ENCODE data around the gene ELAVL4. TPM values are rescaled to one million over a fixed set of nuclear protein-coding genes. Genes with fewer than 3 reads are reported as not detected.

Gene ELAVL4
- total RNA-seq, 1 donor from 2014 or later = not detected

DNA sequence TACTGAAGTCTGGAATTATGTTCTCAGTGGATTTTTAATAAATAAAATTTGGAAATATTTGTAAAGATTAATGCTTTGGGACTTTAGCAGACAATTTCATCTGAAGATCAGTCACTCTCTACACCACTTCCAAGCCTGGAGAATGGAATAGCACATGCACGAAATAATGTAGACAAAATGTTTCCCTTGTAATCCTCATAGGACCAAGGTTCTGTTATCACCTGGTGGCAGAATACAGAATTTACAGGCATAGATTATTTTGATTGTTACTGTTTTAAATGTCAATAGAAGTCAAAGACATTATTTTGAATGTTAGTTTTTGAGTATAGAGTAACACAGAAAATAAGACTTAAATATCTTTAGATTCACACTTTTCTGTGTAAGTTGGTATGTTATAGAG, 9.1 kb upstream of the ELAVL4 start:
- Histone ChIP-seq H3K27ac (ENCODE audit: low read depth, low read length) (no peak overlapping the region), H4K20me1 (ENCODE audit: insufficient read depth, low read length) (no peaks in the 10 kb centered on the region), H2AFZ (ENCODE audit: low read depth, low read length) (no peak overlapping the region), H3K79me2 (ENCODE audit: insufficient read depth, low read length) (no peaks in the 10 kb centered on the region), H3K4me3 (ENCODE audit: insufficient read depth, low read depth, low read length) (no peak overlapping the region), H3K36me3 (ENCODE audit: insufficient read depth, low read length) (no peaks in the 10 kb centered on the region), H3K4me2 (ENCODE audit: low read length) (no peak overlapping the region), H3K9me3 (ENCODE audit: insufficient read depth, low read depth, low read length) (no peaks in the 10 kb centered on the region), H3K27me3 (ENCODE audit: insufficient read depth, low read length) (no peaks in the 10 kb centered on the region), H3K9ac (ENCODE audit: low read length) (no peak overlapping the region), H3K4me1 (ENCODE audit: insufficient read depth, low read length) (no peaks in the 10 kb centered on the region)
- H3K27ac Mint-ChIP-seq (ENCODE audit: unreplicated experiment) = no peak overlapping the region
- no peak overlapping the region for H3K4me3 Mint-ChIP-seq (ENCODE audit: unreplicated experiment)
- no peaks in the 10 kb centered on the region for H3K9me3 Mint-ChIP-seq (ENCODE audit: unreplicated experiment)
- TF ChIP-seq EZH2 (IDR thresholded peaks at IDR 0.05; ENCODE audit: insufficient read depth, low read length) = no peak
- TF ChIP-seq, protein P1, sequence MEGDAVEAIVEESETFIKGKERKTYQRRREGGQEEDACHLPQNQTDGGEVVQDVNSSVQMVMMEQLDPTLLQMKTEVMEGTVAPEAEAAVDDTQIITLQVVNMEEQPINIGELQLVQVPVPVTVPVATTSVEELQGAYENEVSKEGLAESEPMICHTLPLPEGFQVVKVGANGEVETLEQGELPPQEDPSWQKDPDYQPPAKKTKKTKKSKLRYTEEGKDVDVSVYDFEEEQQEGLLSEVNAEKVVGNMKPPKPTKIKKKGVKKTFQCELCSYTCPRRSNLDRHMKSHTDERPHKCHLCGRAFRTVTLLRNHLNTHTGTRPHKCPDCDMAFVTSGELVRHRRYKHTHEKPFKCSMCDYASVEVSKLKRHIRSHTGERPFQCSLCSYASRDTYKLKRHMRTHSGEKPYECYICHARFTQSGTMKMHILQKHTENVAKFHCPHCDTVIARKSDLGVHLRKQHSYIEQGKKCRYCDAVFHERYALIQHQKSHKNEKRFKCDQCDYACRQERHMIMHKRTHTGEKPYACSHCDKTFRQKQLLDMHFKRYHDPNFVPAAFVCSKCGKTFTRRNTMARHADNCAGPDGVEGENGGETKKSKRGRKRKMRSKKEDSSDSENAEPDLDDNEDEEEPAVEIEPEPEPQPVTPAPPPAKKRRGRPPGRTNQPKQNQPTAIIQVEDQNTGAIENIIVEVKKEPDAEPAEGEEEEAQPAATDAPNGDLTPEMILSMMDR (IDR thresholded peaks at IDR 0.05; ENCODE audit: insufficient read depth, low read depth, low read length) = no peak
- no peaks in the 10 kb centered on the region for H3K27me3 Mint-ChIP-seq (ENCODE audit: low read depth, unreplicated experiment)
- H3K36me3 Mint-ChIP-seq (ENCODE audit: low read depth, unreplicated experiment) = no peaks in the 10 kb centered on the region
- DNase-seq (ENCODE audit: low read depth) = no peak
- no peaks in the 10 kb centered on the region for H3K4me1 Mint-ChIP-seq (ENCODE audit: low read depth, unreplicated experiment)
- no peak for FAIRE-seq

DNA sequence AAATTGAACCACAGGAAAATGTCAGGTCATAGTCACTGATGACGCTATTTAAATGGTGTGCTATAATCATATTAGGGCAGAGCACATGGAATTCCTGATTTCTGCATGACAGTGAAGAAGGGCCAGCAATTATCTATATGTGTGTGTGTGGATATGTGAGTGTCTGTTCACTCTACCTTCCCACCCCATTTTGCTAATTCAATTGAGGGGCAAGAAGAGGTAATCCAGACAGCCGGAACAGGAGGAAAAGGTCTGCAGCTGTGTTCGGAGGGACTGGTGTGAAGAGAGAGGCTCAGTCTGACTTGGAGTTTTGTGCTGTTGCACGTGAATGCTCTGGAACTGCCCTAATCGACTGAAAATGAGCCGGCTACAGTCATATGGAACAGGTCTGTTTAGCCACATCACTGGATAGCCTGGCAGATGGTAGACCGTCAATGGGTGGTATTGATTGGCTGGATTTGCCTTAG, 5.1 kb upstream of the ELAVL4 start:
- no peaks in the 10 kb centered on the region for H3K4me1 Mint-ChIP-seq (ENCODE audit: low read depth, unreplicated experiment)
- no peak overlapping the region for H3K27ac Mint-ChIP-seq (ENCODE audit: unreplicated experiment)
- Histone ChIP-seq H3K27me3 (ENCODE audit: insufficient read depth, low read length) (no peaks in the 10 kb centered on the region), H3K27ac (ENCODE audit: low read depth, low read length) (no peak overlapping the region), H3K79me2 (ENCODE audit: insufficient read depth, low read length) (no peaks in the 10 kb centered on the region), H3K4me3 (ENCODE audit: insufficient read depth, low read depth, low read length) (no peak overlapping the region), H4K20me1 (ENCODE audit: insufficient read depth, low read length) (no peaks in the 10 kb centered on the region), H3K9me3 (ENCODE audit: insufficient read depth, low read depth, low read length) (no peaks in the 10 kb centered on the region), H3K36me3 (ENCODE audit: insufficient read depth, low read length) (no peaks in the 10 kb centered on the region), H3K4me1 (ENCODE audit: insufficient read depth, low read length) (no peaks in the 10 kb centered on the region), H3K4me2 (ENCODE audit: low read length) (no peak overlapping the region), H2AFZ (ENCODE audit: low read depth, low read length) (no peak overlapping the region), H3K9ac (ENCODE audit: low read length) (no peak overlapping the region)
- H3K27me3 Mint-ChIP-seq (ENCODE audit: low read depth, unreplicated experiment) = no peaks in the 10 kb centered on the region
- H3K9me3 Mint-ChIP-seq (ENCODE audit: unreplicated experiment) = no peaks in the 10 kb centered on the region
- TF ChIP-seq EZH2 (IDR thresholded peaks at IDR 0.05; ENCODE audit: insufficient read depth, low read length) = no peak
- TF ChIP-seq, protein P1 (IDR thresholded peaks at IDR 0.05; ENCODE audit: insufficient read depth, low read depth, low read length) = no peak
- H3K4me3 Mint-ChIP-seq (ENCODE audit: unreplicated experiment) = no peak overlapping the region
- DNase-seq (ENCODE audit: low read depth) (no peak), FAIRE-seq (no peak)
- H3K36me3 Mint-ChIP-seq (ENCODE audit: low read depth, unreplicated experiment) = no peaks in the 10 kb centered on the region

DNA sequence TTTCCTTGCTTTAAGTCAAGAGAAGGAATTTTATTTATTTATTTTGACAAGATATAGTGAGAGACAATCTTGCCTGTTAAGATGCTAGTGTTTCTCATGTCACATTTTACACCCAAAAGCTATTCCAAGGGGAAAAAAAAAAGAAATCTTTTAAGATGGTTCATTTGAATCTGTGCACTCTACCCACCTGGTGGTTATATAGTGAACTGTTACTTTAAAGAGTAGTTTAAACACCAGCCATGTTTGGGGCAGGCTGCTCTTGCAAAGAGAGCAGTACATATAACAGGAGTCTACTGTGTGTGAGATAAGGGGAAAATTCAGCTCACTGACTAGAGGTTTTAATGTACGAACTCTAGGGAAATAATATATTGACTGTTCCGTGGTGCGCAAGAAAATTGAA, 3.3 kb upstream of the ELAVL4 start:
- TF ChIP-seq, protein P1 (IDR thresholded peaks at IDR 0.05; ENCODE audit: insufficient read depth, low read depth, low read length) = peak; percentile 2
- no peak for TF ChIP-seq EZH2 (IDR thresholded peaks at IDR 0.05; ENCODE audit: insufficient read depth, low read length)

More for the DNA sequence above, 3.3 kb upstream of the ELAVL4 start:
- Histone ChIP-seq H3K4me1 (ENCODE audit: insufficient read depth, low read length) (no peaks in the 10 kb centered on the region), H3K9me3 (ENCODE audit: insufficient read depth, low read depth, low read length) (no peaks in the 10 kb centered on the region), H4K20me1 (ENCODE audit: insufficient read depth, low read length) (no peaks in the 10 kb centered on the region), H3K4me3 (ENCODE audit: insufficient read depth, low read depth, low read length) (no peak overlapping the region), H3K27ac (ENCODE audit: low read depth, low read length) (no peak overlapping the region), H3K27me3 (ENCODE audit: insufficient read depth, low read length) (peaks cover 3% of the 10 kb centered on the region), H3K4me2 (ENCODE audit: low read length) (no peak overlapping the region), H3K36me3 (ENCODE audit: insufficient read depth, low read length) (no peaks in the 10 kb centered on the region), H3K79me2 (ENCODE audit: insufficient read depth, low read length) (no peaks in the 10 kb centered on the region), H2AFZ (ENCODE audit: low read depth, low read length) (no peak overlapping the region), H3K9ac (ENCODE audit: low read length) (no peak overlapping the region)
- DNase-seq (ENCODE audit: low read depth) (no peak), FAIRE-seq (no peak)
- H3K9me3 Mint-ChIP-seq (ENCODE audit: unreplicated experiment) = no peaks in the 10 kb centered on the region
- H3K27ac Mint-ChIP-seq (ENCODE audit: unreplicated experiment) = no peak overlapping the region
- no peaks in the 10 kb centered on the region for H3K4me1 Mint-ChIP-seq (ENCODE audit: low read depth, unreplicated experiment)
- H3K27me3 Mint-ChIP-seq (ENCODE audit: low read depth, unreplicated experiment) = no peaks in the 10 kb centered on the region
- H3K36me3 Mint-ChIP-seq (ENCODE audit: low read depth, unreplicated experiment) = no peaks in the 10 kb centered on the region
- H3K4me3 Mint-ChIP-seq (ENCODE audit: unreplicated experiment) = no peak overlapping the region
